Activated B cell treated with CpG ODN at 0.5 μM for 24 hours (primary cell): ENCODE results near the gene LLGL2. TPM values are rescaled to one million over a fixed set of nuclear protein-coding genes. Genes with fewer than 3 reads are reported as not detected.

ENCODE experiments used
- ATAC-seq: fragments of 200-7000 bp; cut with Tn5 transposase; one replicate; pipeline ENCODE4 v1.10.0; 2021; ENCODE audit warnings: low read depth, mild to moderate bottlenecking, moderate library complexity
- CTCF ChIA-PET: fragments of 350-600 bp; sonication (Branson Sonifier 250); formaldehyde crosslinking; loops from one replicate; lab custom pipeline; 2021; ENCODE audit warnings: antibody characterized with exemption; lab: Charles Lee
- POLR2A ChIA-PET: fragments of 350-600 bp; sonication (Branson Sonifier 250); formaldehyde crosslinking; loops from one replicate; lab custom pipeline; 2021; ENCODE audit warnings: antibody characterized with exemption; lab: Charles Lee
- DNase-seq: peaks from one replicate; pipeline ENCODE4 v3.0.0; 2022
- H3K27ac Mint-ChIP-seq: one replicate; pipeline ENCODE4 v1.8.0; 2020; ENCODE audit warnings: mixed read lengths
- H3K27me3 Mint-ChIP-seq: one replicate; pipeline ENCODE4 v1.8.0; 2021; ENCODE audit warnings: mixed read lengths
- H3K36me3 Mint-ChIP-seq: one replicate; pipeline ENCODE4 v1.8.0; 2021; ENCODE audit warnings: low read depth, mixed read lengths
- H3K4me1 Mint-ChIP-seq: one replicate; pipeline ENCODE4 v1.8.0; 2021; ENCODE audit warnings: mixed read lengths
- H3K4me3 Mint-ChIP-seq: one replicate; pipeline ENCODE4 v1.8.0; 2020; ENCODE audit warnings: mild to moderate bottlenecking, mixed read lengths
- H3K9me3 Mint-ChIP-seq: one replicate; pipeline ENCODE4 v1.8.0; 2020; ENCODE audit warnings: mixed read lengths
- CTCF ChIP-seq: fragments of 200-600 bp; IDR thresholded peaks from one replicate; pipeline ENCODE4 v1.8.0; 2022; ENCODE audit warnings: antibody characterized with exemption, mild to moderate bottlenecking
- intact Hi-C: fragments of 100-400 bp; cut with micrococcal nuclease; formaldehyde crosslinking; loops from one replicate; pipeline ENCODE4 v1.15.1; 2024
- total RNA-seq: library from RNA; stranded (reverse); gene quantifications from 2 replicates; pipeline ENCODE4 v1.2.3, GENCODE V29; 2022

The LLGL2 gene
- total RNA-seq, 1 donor from 2014 or later = 29.9 TPM

- ATAC-seq = no peak
- Mint-ChIP-seq H3K9me3 (no peaks in the 10 kb centered on the region), H3K36me3 (peaks cover 70% of the 10 kb centered on the region), H3K4me1 (no peaks in the 10 kb centered on the region), H3K4me3 (no peak overlapping the region), H3K27ac (no peak overlapping the region), H3K27me3 (no peaks in the 10 kb centered on the region)
- intact Hi-C loops = no loop called here
- DNase-seq = no peak
- CTCF ChIA-PET = no interaction called here
- no peak for TF ChIP-seq CTCF
- POLR2A ChIA-PET = no interaction called here
These were observed 31.1 kb upstream of the LLGL2 start for GRCh38 chr17:75494326-75494877.

- ATAC-seq (no peak), DNase-seq (no peak)
- Mint-ChIP-seq H3K27me3 (no peaks in the 10 kb centered on the region), H3K27ac (no peak overlapping the region), H3K4me3 (no peak overlapping the region), H3K36me3 (peaks cover 69% of the 10 kb centered on the region), H3K9me3 (no peaks in the 10 kb centered on the region), H3K4me1 (no peaks in the 10 kb centered on the region)
- ChIA-PET POLR2A (interaction anchor here (0.6 kb wide), 1 partner anchor 45 kb away, joined by 3 read pairs; no protein-coding TSS in a partner anchor), CTCF (no interaction called here)
- intact Hi-C loops = no loop called here
- no peak for TF ChIP-seq CTCF
These were observed 29.5 kb upstream of the LLGL2 start for GRCh38 chr17:75496005-75496404.

GRCh38 chr17:75498039-75498725 is 27.3 kb upstream of the LLGL2 start:
- H3K27ac Mint-ChIP-seq = no peak overlapping the region
- no peaks in the 10 kb centered on the region for H3K4me1 Mint-ChIP-seq
- intact Hi-C loops = no loop called here
- H3K9me3 Mint-ChIP-seq = no peaks in the 10 kb centered on the region
- H3K36me3 Mint-ChIP-seq = peaks cover 52% of the 10 kb centered on the region
- no peak for TF ChIP-seq CTCF
- DNase-seq (no peak), ATAC-seq (no peak)
- ChIA-PET POLR2A (interaction anchor here (0.6 kb wide), 1 partner anchor 102 kb away, joined by 3 read pairs; no protein-coding TSS in a partner anchor), CTCF (no interaction called here)
- no peak overlapping the region for H3K4me3 Mint-ChIP-seq
- no peaks in the 10 kb centered on the region for H3K27me3 Mint-ChIP-seq

GRCh38 chr17:75498726-75499213 is 26.7 kb upstream of the LLGL2 start:
- no peak for TF ChIP-seq CTCF
- ChIA-PET POLR2A (interaction anchor here (0.6 kb wide), 1 partner anchor 101 kb away, joined by 3 read pairs; no protein-coding TSS in a partner anchor), CTCF (no interaction called here)
- H3K36me3 Mint-ChIP-seq = peaks cover 47% of the 10 kb centered on the region
- intact Hi-C loops = no loop called here
- no peak overlapping the region for H3K27ac Mint-ChIP-seq
- H3K9me3 Mint-ChIP-seq = no peaks in the 10 kb centered on the region
- H3K27me3 Mint-ChIP-seq = no peaks in the 10 kb centered on the region
- DNase-seq = no peak
- no peak for ATAC-seq
- H3K4me3 Mint-ChIP-seq = no peak overlapping the region
- H3K4me1 Mint-ChIP-seq = no peaks in the 10 kb centered on the region

- Mint-ChIP-seq H3K4me3 (no peak overlapping the region), H3K4me1 (peaks cover 2% of the 10 kb centered on the region), H3K27me3 (no peaks in the 10 kb centered on the region), H3K36me3 (peaks cover 42% of the 10 kb centered on the region), H3K27ac (no peak overlapping the region), H3K9me3 (no peaks in the 10 kb centered on the region)
- POLR2A ChIA-PET = no interaction called here
- DNase-seq (no peak), ATAC-seq (no peak)
- intact Hi-C loops = loop anchor here (5.0 kb wide), 1 partner anchor 248 kb away; no protein-coding TSS in a partner anchor
- no peak for TF ChIP-seq CTCF
- CTCF ChIA-PET = interaction anchor here (0.7 kb wide), 1 partner anchor 394 kb away, joined by 3 read pairs; no protein-coding TSS in a partner anchor
These were observed 26.0 kb upstream of the LLGL2 start for GRCh38 chr17:75499313-75500022.
